AML-193 (cell line): ENCODE data around the gene LRCH1.

Experiments
- DNase-seq, 2 experiments: peaks; one replicate each; lab custom pipeline; 2025; lab: John Stamatoyannopoulos, UW

The LRCH1 gene

GRCh38 chr13:46712524-46712923, 159.6 kb downstream of the LRCH1 start:
- DNase-seq = no peak

GRCh38 chr13:46715363-46715762, 162.4 kb downstream of the LRCH1 start:
- DNase-seq = no peak

GRCh38 chr13:46716821-46717220, 163.9 kb downstream of the LRCH1 start:
- DNase-seq = no peak

- no peak for DNase-seq
Measured at GRCh38 chr13:46717275-46717674, 164.3 kb downstream of the LRCH1 start.

GRCh38 chr13:46717856-46718255, 164.9 kb downstream of the LRCH1 start:
- DNase-seq = peak in 1 of 2 experiments; percentile 14

- no peak for DNase-seq
Measured at GRCh38 chr13:46720189-46720588, 167.2 kb downstream of the LRCH1 start.

GRCh38 chr13:46721054-46721453, 168.1 kb downstream of the LRCH1 start:
- peak; percentile 62 to 66 for DNase-seq

GRCh38 chr13:46726347-46726746, 173.4 kb downstream of the LRCH1 start:
- no peak for DNase-seq

- peak; percentile 40 to 51 for DNase-seq
Measured at GRCh38 chr13:46728777-46729176, 175.8 kb downstream of the LRCH1 start.

GRCh38 chr13:46731535-46731934, 178.6 kb downstream of the LRCH1 start:
- DNase-seq = no peak

GRCh38 chr13:46735425-46735824, 182.5 kb downstream of the LRCH1 start:
- no peak for DNase-seq

GRCh38 chr13:46736541-46737310, 183.8 kb downstream of the LRCH1 start:
- peak; percentile 69 to 79 for DNase-seq

- DNase-seq = no peak
Measured at GRCh38 chr13:46738055-46738454, 185.1 kb downstream of the LRCH1 start.

GRCh38 chr13:46738766-46739165, 185.8 kb downstream of the LRCH1 start:
- no peak for DNase-seq

- no peak for DNase-seq
Measured at GRCh38 chr13:46739447-46740098, 186.6 kb downstream of the LRCH1 start.

GRCh38 chr13:46743191-46743590, 190.2 kb downstream of the LRCH1 start:
- DNase-seq = no peak

- DNase-seq = no peak
Measured at GRCh38 chr13:46745062-46745461, 192.1 kb downstream of the LRCH1 start.

- no peak for DNase-seq
Measured at GRCh38 chr13:46745706-46746105, 192.7 kb downstream of the LRCH1 start.

GRCh38 chr13:46747031-46747820, 194.3 kb downstream of the LRCH1 start:
- no peak for DNase-seq

GRCh38 chr13:46748300-46748699, 195.3 kb downstream of the LRCH1 start:
- DNase-seq = no peak

GRCh38 chr13:46749951-46750350, 197.0 kb downstream of the LRCH1 start:
- DNase-seq = no peak

GRCh38 chr13:46751811-46752635, 199.1 kb downstream of the LRCH1 start:
- peak; percentile 98 for DNase-seq
